Stimulated activated CD4-positive, alpha-beta T cell treated with anti-CD3 and anti-CD28 coated beads, Interleukin-4, amount 100 ng/mL, for 1 hour (primary cell): ENCODE measurements around the gene MAST4.
"Not testable (repeated sequence)": the region's sequence is repeated elsewhere in the genome, so short reads cannot be mapped to it uniquely, and the experiment has no call there.

Source experiments
- DNase-seq: peaks from one replicate; pipeline ENCODE4 v3.0.0-alpha.2; 2020

MAST4 gene

DNA sequence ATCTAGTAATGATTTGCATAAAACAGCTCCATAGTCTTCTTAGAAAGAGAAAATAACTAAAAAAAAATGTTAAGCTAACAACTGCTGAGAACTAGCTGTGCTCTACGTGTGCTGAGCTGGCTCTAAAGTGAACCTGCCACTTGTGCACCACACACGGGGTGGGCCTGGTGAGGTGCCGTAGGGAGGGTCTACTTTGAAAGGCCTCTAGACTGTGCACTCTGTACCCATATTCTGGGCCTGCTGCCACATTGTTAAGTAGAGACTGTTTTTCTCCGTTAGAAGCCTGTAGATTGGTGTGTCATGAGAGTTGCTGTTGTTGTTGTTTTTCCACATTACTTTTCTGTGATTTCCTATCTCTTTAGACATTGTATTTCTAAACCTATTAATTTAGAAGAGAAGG lies 506.5 kb downstream of the MAST4 start:
- DNase-seq = no peak

GRCh38 chr5:67104859-67105258 lies 508.7 kb downstream of the MAST4 start:
- no peak for DNase-seq

DNA sequence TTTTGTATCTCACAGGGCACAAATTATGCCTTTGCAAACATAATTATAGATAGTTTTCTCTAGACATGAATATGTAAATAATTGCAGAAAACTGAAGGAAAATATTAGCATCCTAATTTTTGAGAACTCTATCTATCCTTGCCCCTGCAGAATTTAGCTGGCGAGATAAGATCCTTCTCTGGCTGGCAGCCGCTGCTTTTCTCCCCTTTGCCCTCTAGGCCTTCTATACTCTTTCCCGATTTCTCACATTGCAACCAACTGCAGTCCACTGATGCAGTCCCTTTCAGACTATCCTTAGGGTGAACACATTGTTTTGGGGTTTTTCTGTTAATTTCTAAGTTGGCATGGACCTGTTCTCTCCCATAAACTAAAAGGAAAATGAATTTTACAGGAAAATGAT lies 509.1 kb downstream of the MAST4 start:
- DNase-seq = no peak

DNA sequence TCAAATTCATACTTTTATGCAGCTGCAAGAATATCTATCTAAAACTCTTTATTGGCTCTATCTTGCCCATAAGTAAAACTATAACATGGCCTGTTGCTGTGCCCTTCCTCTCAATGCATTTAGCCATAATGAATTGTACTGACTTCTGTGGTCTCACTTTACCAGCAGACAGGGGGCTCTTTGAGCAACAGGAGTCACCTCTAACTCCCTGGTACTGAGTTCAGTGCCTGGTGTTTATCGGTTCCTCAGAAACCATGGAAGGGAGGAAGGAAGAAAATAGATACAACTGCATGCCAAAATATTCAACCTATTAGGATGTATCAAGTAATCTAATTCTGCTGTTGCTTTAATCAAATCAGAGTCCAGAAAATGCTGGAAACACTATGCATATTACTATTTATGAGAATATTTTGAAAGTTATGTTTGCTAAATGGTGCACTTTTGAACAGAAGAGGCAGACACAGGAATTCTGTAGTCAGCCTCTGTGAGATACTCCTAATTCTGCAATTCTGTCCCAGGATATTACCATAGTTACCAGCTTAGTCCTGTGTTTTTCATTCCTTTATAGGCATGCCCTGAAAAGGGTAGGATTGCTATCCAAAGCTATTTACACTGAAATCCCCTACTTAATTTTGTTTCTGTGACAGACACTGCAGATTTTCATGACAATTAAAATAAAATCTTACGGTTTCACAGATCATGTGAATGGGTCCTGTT lies 510.6 kb downstream of the MAST4 start:
- no peak for DNase-seq

DNA sequence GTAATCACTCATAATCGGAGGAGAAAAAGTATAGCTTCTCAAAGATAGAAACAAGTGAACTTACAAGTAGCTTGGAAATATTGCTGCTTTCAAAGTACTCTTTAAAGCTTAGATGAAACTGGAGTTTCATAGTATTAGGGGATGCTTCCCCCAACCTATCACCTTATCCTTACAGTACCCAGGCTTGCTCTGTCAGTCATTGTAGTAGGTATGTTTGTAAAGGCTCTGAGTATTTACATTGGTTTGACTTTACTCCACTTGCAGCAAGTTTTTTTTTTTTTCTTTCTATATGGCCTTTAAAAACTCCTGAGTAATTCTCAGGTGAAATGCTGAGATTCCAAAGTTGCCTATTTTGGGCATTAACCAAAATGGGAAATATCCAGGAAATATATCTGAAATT lies 515.6 kb downstream of the MAST4 start:
- no peak for DNase-seq

DNA sequence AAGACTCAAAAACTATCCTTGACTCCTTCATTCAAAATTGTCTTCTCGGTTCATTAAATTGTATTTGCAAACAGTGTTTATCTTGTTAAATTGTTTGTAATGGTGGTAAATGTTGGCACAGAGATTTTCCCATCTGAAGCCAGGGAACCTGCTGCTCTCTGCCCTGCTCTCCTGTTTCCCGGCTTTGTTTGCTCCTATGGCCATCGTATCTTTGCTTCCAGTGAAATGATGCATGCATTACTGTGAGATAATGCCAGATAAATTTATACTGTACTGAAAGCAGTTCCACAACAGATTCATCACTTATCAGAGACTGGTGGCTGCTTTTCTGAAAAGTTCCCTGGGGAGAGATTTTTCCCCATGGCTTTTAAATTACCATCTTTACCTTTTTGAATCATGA lies 519.1 kb downstream of the MAST4 start:
- DNase-seq = no peak

- no peak for DNase-seq
These were observed 519.6 kb downstream of the MAST4 start for GRCh38 chr5:67115817-67116216.

- DNase-seq = no peak
These were observed 521.9 kb downstream of the MAST4 start for GRCh38 chr5:67118050-67118620.

GRCh38 chr5:67119010-67119409 lies 522.8 kb downstream of the MAST4 start:
- DNase-seq = no peak

- DNase-seq = no peak
These were observed 523.8 kb downstream of the MAST4 start for GRCh38 chr5:67120032-67120431.

GRCh38 chr5:67123819-67124218 lies 527.6 kb downstream of the MAST4 start:
- DNase-seq = no peak

- no peak for DNase-seq
These were observed 528.4 kb downstream of the MAST4 start for GRCh38 chr5:67124556-67124955.

DNA sequence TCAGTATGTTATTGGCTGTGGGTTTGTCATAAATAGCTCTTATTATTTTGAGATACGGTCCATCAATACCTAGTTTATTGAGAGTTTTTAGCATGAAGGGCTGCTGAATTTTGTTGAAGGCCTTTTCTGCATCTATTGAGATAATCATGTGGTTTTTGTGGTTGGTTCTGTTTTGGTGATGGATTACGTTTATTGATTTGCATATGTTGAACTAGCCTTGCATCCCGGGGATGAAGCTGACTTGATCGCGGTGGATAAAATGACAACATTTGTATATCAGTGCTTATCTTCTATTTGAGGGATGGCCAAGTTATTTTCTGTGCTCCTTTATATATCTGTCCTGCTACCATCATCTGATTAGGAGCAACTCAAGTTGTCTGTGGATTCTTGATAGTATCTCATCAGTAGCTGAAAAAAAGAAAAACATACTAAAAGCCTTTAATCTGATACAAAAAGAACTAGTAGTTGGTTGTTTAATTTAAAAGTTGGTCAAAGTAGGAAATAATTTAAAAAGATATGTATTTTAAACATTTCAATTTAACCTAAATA lies 531.2 kb downstream of the MAST4 start:
- not testable (repeated sequence) for DNase-seq

DNA sequence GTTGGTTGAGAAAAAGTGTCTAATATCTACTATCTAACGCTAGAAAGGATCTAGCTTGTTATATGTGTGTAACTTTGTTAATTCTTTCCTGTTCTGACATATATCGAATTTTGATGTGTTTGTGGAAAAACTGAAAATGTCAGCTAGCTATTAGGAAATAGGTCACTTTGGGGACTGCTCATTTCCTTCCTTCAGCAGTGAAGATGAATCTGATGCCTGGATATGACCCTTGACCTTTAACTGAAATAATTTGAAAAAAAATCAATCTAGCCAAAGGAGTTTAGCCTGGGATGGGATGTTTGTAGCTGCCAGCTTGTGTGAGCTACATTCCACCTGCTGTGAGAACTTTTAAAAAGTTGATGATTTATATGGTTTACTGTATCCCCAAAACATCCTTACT lies 533.6 kb downstream of the MAST4 start:
- no peak for DNase-seq

DNA sequence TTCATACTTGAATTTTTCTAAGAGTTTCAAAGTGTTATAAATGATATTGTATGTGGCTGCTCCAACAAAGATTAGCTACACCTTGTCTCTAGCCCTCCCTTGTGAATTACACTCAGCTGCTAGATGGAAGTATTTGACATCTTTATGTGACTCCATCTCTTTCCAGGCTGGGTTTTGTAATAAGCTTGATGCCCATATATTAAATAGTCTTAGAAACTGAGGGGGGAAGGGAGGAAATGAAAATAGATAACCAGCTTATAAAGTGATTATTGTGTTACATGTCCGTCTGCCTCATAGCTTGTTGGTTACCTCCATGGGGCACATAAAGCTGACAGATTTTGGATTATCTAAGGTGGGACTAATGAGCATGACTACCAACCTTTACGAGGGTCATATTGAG lies 537.0 kb downstream of the MAST4 start:
- no peak for DNase-seq

DNA sequence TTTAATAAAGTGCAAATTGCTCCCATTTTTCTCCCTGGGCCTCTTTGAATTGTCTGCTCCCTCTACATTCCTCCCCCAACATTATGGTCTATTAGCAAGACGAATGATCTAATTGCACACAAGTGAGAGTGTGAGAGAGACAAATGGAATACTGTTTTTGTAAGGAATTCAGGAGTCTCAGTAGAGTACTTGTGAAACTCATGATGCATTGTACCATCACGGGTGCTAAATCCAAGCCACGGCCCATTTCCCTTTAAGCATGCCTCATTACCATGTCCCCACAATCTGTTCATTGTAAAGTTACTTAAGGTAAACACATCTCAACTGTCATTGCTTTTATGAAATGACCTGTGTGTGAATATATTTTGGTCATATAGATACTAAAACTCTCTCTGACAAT lies 537.6 kb downstream of the MAST4 start:
- no peak for DNase-seq

DNA sequence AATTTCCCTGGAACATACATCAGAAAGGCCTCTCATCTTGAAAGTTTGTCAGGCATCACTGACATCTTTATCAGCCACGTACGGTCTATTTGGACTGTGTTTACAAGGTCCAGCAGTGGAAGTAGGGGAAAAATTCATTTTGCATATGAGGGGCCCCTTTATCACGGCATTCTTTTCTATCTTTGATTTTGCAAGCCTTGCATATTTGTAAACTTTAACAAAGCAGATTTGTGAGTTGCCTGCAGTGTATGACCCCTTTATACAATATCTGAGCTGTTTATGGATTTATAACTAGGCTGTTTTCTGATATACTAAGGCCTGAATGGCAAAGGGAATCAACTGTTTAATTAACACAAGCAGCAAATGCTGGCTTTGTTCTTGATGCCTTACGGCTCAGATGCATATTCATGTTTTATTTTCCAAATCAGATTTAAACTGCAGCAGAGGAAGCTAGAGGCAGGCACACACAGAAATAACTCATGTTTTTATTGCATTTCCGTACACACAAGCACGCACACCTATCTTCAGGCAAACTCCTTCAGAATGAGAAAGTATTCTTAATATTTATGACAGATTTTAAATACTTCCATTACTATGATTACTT lies 539.3 kb downstream of the MAST4 start:
- DNase-seq = no peak

- DNase-seq = no peak
These were observed 542.8 kb downstream of the MAST4 start for GRCh38 chr5:67139030-67139429.

DNA sequence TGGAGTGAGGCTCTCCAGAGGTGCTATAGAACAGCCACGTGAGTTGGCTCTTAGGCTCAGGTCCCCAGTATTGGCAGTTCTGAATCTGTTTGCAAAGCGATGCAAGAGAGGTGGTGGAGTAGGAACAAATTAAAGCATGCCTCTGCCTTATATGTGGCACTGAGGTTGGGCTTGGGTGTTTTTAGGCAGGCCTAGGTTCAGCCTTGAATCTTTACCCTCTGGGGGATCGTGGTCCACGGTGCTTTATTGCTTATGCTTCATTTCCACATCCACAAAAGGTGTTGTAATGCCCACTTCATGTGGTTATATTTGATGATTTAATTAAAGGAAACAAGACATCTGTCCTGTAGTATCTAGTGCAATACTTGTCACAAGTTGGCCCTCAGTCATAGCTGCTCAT lies 544.2 kb downstream of the MAST4 start:
- DNase-seq = no peak

DNA sequence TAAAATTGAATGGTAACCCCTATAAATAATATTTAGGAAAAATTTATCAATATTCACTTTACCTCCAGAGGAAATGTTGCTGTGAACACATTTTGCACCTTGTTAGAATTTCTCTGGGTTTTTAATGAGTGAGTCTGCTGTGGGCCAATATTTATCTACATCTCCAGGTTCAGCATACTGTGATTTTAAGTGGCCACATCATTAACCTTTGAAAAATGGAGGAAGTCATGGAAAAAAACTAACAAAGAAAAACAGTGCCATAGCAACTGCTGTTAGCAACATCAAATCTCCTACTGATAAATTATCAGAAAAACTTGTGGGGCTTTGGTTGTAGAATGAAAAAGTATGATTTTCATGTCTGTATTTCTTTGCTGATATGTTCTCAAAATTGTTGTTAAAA lies 545.5 kb downstream of the MAST4 start:
- no peak for DNase-seq

DNA sequence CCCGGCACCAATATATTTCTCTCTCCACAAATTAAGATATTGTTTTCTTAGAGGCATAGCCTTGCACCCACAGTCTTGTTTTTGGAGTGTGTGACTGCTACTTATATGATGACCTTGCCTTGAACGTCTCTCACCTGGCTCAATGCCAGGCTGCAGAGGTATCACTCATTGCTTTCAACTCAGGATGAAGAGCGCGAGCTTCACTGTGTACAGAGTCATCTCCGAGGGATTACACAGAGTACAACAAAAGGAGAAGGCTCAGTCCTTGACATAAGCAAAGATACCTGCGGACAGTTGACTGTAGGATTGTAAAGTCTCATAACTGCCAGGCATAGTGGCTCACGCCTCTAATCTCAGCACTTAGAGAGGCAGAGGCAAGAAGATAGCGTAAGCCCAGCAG lies 546.6 kb downstream of the MAST4 start:
- DNase-seq = no peak

DNA sequence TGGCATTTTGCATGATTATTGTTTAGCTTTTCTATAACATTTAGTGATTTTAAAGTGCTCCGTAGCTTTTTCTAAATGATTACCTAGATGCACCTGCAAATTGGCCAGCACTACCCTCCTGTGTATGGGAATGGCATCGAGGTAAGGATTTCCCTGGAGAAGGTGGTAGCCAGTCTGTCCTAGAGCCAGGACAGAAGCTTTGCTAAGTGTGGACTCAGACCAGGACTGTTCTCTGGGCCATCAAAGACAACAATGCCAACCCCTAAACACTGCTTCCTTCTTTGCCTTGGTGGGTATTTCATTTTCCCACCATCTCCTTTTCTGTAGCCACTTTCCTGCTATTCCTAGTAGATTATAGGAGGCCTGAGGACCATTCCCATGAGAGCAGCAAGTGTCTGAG lies 547.4 kb downstream of the MAST4 start:
- DNase-seq = no peak

GRCh38 chr5:67144183-67144639 lies 548.0 kb downstream of the MAST4 start:
- no peak for DNase-seq

DNA sequence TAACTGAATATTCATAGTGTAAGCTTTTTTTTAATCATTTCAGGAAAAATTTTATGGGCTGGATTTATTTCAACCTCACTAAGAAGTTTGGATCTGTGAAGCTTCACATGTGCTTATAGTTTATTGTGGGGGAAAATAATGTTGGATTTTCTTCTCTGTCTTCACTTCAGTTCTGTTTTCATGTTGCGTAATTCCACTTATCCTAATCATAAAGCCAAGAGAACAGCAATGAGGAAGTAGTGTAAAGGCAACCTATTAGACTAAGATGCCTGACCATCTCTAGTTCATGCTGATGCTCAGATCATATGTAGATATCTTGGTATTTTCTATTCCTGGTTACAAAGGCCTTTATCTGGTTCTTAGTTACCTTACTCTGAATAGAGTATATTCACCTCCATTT lies 550.4 kb downstream of the MAST4 start:
- DNase-seq = no peak
